NCI-H748 treated with DMSO at 0.1 percent for 48 hours (cell line): ENCODE results near the gene POLR1G.
"Not testable (repeated sequence)": the region's sequence is repeated elsewhere in the genome, so short reads cannot be mapped to it uniquely, and the experiment has no call there.

ENCODE experiments used
- DNase-seq: peaks from one replicate; lab custom pipeline; 2025; lab: John Stamatoyannopoulos, UW

POLR1G gene

DNA sequence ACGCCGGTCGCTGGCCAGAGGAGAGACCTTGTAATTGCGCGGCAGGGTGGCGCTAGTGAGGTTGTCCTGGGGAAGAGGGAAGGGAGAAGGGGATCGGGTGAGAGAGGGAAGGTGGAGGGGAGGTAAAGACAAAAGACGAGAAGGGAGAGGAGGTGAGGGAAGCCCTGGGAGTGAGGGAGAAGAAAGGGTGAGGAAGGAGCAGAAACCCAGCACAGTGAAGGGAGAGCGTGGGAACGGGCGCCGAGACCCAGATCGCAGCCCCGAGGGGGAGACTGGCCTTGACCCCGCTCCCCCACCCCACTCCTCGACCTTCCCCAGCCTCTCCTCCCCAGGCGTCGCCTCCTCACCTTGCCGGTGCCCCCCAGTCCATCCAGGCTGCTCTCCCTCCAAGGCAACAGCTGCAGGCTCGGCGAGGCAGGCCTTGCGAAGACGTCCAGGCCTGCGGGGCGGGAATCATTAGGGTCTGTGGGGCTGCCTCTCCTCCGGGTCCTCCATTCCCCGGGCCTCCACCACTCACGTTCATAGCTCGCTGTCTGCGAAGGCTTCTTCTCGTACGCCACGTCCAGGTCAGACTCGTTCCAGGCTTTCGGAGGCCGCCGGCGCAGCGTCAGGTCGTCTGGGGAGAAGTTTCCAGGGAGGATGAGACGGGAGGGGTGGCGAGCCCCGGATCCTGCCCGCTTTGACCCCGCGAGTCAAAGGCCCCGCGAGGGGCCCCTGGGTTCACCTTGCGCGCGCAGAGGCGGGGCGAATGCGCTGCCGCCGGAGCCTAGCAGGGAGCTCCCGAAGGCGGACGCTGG is 10.4 kb upstream of the POLR1G start:
- DNase-seq = no peak

DNA sequence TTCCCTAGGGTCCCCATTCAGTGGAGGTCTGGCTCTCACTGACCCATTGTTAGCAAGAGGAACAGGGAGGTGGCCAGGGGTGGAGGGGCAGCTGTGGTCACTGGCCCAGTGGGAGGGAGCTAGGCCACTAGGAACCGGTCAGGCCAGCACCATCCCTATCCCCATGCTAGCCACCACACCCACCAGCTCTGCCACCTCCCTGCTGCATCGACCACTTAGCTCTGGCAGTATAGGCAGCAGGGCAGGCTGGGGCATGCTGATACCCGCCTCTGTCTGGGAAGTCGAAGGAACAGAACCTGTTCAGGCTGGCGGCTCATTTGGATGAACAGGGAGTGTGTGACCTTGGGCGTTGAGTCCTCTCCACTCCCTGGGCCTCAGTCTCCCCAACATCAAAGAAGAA is 6.3 kb upstream of the POLR1G start:
- no peak for DNase-seq

DNA sequence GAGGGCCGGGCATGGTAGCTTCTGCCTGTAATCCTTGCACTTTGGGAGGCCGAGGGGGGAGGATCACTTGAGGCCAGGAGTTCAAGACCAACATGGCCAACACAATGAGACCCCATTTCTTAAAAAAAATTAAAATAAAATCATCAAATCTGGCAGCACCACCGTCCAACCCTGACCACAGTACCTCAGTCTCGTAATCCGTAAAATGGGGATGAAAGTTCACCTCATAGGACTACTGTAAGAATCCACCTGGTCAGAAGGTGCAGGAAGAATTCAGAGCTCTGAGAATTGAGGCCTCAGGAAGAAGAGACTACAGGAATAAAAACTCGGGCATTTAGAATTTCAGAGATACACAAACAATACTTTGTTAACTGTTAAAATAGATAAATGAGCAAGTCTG is 4.6 kb upstream of the POLR1G start:
- no peak for DNase-seq

DNA sequence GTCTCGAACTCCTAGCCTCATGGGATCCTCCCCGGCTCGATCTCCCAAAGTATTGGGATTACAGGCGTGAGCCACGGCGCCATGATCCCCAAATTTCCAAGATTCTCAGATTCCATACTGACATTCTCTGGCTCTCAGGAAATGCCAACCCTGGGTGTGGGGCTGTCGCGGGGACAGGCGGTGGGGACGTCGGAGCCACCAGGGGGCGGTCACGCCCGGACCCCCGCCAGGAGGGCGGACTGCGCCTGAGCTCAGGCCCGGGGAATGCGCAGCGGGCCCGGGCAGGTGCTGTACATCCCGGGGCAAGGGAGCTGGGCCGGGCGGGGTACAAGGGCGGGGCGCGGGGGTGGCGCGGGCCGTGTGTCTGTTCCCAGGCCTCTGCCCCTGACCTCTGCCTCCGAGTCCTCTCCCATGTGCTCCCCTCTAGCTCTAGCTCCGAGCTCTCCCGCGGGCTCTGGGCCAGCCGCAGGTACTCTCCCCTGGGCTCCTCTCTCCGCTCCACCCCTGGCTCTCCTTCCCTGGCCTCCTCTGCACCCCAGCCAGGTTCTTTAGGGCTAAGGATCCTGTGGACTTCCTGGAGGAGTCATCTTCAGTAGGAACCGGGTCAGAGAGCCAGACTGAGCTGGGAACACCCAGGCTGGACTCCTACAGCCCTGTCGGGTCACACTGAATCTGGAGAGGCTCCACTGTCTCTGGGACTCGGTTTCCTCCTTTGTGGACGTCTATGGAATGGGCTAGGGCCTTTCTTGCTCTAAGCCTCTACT is 4.0 kb upstream of the POLR1G start:
- DNase-seq = no peak

DNA sequence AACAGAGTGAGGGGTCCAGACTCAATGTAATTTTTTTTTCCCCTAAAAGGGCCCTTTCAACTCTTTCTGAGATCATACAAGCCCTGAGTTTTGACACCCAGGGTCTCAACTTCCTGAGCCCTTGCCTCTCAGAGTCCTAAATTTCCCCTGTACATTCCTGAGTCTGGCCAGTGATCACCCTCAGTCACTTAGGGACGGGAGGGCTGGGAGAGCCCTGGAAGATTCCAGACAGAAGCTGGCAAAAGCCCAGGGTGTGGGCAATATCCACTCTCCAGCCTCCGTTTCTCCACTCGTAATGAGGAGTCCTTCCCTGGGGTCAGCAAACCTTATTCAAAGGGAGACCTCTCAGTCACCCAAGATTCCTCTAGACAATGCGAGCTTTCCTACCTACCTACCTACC is 3.2 kb upstream of the POLR1G start:
- no peak for DNase-seq

DNA sequence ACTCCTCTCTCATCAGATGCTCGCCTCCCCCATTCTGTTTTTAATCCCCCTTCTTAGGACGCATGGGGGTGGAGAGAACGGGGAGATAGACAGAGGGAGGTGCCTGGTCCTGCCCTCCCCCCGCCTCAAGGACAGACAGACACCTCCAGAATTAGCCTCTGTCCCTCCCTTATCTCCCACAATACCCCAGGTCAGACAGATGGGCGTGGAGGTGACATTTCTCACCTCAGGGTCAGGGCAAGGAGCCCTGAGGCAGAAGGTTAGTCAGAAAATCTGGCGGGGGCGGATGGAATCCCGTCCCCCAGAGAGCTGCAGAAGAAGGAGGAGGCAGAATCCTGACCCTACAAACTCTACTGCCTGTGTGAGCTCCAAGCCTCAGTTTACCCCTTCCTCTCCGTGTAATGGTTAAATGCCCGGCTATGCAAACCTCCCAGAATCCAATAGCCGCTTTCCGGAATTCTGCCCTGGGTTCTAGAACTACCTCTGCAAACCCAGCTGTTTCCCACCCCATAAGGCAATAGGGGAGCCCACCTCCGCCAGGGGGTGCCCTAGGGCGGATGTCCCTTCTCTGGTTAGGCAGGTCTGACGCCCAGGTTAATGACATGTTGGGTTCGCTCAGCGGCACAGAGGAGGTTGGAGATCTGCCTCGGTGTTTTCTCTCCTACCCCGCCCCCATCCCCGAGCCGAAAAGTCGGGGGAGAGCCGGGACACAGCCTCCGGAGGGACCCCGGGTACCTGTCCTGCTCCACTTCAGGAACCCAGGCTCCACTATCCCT is 2.5 kb upstream of the POLR1G start:
- peak; percentile 64 for DNase-seq

DNA sequence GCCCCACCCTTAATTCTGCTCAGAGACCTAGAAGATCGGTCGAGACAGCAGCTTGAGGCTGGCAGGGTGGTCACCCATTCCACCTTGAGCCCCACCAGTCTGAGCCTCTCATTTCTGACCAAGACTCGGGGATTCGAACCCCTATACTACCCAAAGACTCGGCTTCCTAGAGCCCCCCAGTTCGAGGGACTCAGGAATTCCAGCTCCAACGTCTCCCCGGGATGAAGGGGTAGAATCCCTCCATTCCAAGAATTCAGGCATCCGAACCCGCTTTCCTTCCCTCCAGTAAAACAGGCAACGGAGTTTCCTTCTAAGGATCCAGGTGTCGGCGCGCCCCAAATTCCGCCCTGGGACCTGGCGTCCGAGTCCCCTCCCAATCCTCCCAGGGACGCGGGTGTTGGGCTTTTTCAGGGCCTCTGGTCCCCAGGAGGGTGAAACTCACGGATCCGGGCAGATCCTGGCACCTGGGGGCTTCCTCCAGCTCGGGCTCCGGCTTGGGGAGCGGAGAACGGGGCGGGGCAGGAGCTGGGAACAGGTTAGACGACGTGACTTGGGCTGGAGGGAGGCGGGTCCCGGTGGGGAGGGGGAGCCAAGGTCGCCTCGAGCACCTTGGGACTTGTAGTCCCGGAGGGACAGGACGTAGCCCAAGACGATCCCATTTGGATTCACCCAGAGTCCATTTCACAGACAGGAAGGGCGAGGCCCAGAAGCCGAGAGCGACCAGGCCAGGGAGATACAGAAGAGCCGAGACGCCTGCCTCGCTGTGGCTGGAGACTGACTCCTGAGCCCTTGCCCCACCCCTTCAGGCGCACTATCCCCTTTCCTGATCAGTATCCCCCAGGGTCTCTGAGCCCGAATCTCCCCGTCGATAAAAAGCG is 1.6 kb upstream of the POLR1G start, which contains the start of gene PPP1R13L:
PPP1R13L (minus strand) TSS at position 513 of the 878 bp plus-strand sequence. CDS start 6,751 bp downstream, outside the sequence.
- peak; percentile 90 for DNase-seq

DNA sequence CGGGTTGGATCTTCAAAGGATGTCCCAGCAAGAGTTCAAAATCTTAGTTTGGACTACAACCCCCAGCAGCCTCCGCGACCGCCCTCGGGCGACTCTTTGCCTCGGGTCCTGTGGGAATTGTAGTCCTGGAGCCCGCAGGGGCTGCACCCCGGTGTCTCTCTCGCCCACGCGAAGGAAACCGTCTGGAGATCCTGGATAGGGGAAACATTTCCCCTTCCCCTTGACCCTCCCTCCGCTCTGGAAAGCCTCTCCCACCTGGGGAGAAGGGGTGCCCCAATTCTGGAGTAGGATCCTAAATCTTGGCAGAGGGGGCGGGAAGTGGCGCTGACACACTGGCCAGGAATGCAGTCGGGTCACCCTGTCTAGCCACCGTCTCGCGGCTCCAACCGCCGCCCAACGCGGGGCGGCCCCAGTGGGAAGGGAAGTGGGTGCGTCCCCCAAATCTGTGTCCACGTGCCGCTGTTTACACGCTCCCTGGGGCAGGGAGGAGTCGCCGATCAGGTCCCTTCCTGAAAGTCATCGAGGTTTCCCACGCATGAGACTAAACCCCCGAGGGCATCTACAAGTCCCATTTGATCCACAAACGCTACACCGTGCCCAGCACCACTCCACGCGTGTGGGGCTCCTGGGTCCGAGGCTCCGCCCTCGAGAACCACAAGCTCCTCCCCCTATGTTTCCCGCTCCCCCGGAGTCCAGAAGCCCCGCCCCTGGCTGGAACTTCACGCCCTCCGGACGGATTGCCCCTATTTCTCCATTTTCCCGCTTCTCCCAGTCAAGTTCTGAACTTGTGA is 814 bp upstream of the POLR1G start:
- DNase-seq = peak; percentile 93

DNA sequence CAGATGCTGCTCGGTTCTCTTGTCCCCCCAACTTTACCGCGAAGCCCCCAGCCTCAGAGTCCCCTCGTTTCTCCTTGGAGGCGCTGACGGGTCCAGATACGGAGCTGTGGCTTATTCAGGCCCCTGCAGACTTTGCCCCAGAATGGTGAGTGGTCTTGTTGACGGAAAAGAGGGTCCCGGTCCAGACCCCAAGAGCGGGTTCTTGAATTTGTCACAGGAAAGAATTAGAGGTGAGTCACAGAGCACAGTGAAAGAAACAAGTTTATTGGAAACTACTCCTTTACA is 589 bp downstream of the POLR1G start:
- no peak for DNase-seq

DNA sequence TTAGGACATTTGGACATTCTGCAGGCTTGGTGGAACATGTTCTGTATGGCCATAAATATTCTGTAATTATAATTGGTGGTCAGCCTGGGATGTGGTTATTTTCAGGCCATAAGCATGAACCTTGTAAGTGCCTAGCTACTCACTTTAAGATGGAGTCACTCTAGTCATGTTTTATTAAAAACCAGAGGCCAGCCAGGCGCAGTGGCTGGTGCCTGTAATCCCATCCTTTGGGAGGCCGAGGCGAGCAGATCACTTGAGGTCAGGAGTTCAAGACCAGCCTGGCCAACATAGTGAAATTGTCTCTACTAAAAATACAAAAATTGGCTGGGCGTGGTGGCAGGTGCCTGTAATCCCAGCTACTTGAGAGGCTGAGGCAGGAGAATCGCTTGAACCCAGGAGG is 1.1 kb downstream of the POLR1G start:
- DNase-seq = not testable (repeated sequence)

DNA sequence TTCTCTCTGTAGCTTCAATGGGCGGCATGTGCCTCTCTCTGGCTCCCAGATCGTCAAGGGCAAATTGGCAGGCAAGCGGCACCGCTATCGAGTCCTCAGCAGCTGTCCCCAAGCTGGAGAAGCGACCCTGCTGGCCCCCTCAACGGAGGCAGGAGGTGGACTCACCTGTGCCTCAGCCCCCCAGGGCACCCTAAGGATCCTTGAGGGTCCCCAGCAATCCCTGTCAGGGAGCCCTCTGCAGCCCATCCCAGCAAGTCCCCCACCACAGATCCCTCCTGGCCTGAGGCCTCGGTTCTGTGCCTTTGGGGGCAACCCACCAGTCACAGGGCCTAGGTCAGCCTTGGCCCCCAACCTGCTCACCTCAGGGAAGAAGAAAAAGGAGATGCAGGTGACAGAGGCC is 1.7 kb downstream of the POLR1G start:
- DNase-seq = no peak

DNA sequence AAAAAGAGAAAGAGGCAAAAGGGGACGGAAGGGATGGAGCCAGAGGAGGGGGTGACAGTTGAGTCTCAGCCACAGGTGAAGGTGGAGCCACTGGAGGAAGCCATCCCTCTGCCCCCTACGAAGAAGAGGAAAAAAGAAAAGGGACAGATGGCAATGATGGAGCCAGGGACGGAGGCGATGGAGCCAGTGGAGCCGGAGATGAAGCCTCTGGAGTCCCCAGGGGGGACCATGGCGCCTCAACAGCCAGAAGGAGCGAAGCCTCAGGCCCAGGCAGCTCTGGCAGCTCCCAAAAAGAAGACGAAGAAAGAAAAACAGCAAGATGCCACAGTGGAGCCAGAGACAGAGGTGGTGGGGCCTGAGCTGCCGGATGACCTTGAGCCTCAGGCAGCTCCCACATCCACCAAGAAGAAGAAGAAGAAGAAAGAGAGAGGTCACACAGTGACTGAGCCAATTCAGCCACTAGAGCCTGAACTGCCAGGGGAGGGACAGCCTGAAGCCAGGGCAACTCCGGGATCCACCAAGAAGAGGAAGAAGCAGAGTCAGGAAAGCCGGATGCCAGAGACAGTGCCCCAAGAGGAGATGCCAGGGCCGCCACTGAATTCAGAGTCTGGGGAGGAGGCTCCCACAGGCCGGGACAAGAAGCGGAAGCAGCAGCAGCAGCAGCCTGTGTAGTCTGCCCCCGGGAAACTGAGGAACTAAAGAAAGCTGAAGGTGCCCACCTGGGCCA is 2.5 kb downstream of the POLR1G start:
- no peak for DNase-seq

DNA sequence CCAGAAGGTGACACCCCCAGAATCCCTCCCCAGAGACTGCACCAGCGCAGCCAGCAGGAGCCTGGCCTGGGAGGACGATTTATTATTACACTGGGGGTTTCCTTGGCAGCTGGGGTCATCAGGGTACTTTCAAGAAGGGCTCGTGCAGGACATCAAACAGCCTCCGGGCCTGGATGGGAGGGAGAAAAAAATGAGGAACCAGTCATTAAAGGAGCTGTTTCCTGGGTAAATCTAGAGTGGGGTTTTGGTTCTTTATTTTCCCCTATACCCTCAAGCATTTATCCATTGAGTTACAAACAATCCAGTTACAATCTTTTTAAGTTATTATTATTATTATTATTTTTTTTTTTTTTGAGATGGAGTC is 3.1 kb downstream of the POLR1G start:
- no peak for DNase-seq

DNA sequence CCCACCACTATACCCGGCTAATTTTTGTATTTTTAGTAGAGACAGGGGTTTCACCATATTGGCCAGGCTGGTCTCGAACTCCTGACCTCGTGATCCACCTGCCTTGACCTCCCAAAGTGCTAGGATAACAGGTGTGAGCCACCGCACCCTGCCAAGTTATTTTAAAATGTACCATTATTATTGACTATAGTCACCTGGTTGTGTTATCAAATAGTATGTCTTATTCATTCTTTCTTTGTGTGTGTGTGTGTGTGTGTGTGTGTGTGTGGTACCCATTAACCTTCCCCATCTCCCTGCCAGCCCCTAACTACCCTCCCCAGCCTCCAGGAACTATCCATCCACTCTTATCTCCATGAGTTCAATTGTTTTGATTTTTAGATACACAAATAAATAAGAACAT is 3.9 kb downstream of the POLR1G start:
- DNase-seq = not testable (repeated sequence)

DNA sequence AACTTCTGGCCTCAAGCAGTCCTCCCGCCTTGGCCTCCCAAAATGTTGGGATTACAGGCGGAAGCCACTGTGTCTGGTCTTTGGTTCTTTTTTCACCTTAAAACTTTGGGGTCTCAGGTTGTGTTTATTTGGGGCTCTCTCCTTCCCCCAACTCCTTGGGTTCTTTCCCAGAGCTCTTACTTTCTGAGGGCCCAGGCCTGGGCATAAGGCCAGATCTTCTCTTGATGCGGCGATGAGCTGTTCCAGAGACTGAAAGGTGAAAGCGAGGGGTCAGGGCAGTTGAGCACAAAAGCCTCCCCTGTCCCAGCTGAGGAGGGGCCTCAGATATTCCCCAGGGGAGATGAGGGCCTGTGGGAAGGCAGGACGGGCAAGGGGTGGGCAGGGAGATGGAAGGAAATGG is 7.1 kb downstream of the POLR1G start:
- DNase-seq = no peak

DNA sequence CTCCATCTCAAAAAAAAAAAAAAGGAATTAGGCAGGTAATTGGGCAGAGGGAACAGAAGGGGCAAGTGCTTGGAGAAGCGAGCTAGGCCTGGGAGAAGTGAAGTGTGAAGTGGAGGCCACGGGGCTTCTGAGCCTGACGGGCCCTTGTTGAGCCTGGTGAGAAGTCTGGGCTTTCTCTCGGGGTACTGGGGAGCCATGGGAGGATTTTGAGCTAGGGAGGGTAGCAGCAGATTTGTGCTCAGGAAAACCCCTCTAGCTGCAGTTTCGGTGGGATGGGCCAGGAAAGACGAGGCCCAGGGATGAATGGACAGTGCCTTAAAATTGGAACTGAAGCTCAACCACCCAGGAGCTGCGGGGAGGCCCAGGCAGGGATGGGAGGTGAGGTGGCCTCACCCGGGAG is 8.0 kb downstream of the POLR1G start:
- no peak for DNase-seq

DNA sequence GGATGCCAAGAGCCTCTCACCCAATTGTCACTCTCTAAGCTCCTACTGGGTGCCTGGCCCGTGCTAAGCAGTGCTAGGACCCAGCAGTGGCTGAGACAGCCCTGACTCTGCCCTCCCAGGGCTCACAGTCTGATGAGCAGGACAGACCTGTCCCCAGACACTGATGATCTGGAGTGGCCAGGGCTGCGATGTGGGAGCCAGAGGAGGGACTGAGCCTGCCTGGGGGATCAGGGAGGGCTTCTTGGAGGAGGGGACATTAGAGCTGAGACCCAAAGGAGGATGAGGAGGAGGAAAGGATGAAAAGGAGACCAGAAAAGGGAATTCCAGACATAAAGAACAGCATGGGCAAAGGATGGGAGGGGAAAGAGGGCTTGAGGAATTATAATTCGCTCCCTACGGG is 10.7 kb downstream of the POLR1G start:
- no peak for DNase-seq

DNA sequence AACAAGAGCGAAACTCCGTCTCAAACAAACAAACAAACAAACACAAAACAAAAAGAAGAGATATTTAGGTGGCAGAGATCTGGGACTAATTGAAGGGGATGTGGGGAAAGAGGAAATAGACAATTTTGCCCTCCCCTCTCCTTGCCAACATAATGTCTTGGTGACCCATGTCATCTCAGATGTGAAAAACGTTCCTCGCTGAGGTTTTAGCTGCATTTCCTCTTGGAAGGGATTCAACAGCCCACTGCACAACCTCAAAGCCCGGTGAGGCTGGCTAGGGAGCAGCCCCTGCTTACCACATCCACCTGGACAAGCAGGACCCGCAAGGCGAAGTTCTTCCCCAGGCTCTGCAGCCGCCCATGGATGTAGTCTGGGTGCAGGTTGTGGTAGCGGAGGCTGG is 12.4 kb downstream of the POLR1G start:
- DNase-seq = no peak

DNA sequence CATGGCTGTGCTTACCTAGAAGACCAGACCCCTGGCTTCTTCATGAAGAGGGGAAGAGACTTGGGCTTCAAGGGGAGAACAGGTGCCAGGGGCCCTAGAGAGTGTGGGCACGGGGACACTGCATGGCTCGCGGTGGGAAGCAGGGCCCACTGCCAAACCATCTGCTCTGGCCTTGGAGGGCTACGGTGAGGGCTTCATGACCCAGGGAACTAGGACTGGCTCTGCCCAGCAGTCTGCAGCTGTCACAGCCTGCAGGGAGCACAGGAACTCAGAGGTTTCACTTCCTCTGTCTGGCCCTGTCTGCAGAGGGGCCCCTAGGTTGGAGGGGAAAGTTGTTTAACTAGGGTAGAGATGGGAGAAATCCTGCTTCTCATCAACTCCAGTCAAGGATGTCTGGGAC is 13.0 kb downstream of the POLR1G start:
- DNase-seq = no peak

DNA sequence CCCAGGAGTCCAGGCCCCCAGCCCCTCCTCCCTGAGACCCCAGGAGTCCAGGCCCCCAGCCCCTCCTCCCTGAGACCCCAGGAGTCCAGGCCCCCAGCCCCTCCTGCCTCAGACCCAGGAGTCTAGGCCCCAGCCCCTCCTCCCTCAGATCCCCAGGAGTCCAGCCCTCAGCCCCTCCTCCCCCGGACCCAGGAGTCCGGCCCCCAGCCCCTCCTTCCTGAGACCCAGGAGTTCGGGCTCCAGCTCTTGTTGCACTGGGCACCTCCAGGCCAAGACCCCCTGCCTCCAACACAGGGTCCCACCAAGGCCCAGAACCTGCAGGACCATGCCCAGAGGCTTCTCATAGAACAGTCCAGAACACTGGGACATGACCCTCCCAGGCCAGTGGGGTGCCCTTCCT is 13.5 kb downstream of the POLR1G start:
- no peak for DNase-seq
